ENCODE results near the gene MAGEB17.

Gene MAGEB17

GRCh38 chrX:16162391-16162790, 4.9 kb upstream of the MAGEB17 start:
- H3K36me3 ChIP-seq (replicated peaks) = no peaks in the 10 kb centered on the region
- no peak for DNase-seq
- no peak overlapping the region for H3K27ac ChIP-seq
- H3K4me3 ChIP-seq (ENCODE audit: low read depth, low read length) = no peak overlapping the region
- in situ Hi-C loops (cut with HindIII; ENCODE audit: low pct_ligation_motif_present, low sequenced_read_pairs) = no loop called here
- no peaks in the 10 kb centered on the region for H3K27me3 ChIP-seq (replicated peaks)
- TF ChIP-seq CTCF (IDR thresholded peaks at IDR 0.05; ENCODE audit: low read depth, low read length, missing control alignments) = no peak

- in situ Hi-C loops (cut with HindIII; ENCODE audit: low pct_ligation_motif_present, low sequenced_read_pairs) = no loop called here
- no peak overlapping the region for H3K4me3 ChIP-seq (ENCODE audit: low read depth, low read length)
- no peak for TF ChIP-seq CTCF (IDR thresholded peaks at IDR 0.05; ENCODE audit: low read depth, low read length, missing control alignments)
- DNase-seq = no peak
- H3K27me3 ChIP-seq (replicated peaks) = no peaks in the 10 kb centered on the region
- no peaks in the 10 kb centered on the region for H3K36me3 ChIP-seq (replicated peaks)
- H3K27ac ChIP-seq = no peak overlapping the region
Measured at GRCh38 chrX:16164748-16165147, 2.5 kb upstream of the MAGEB17 start.

- in situ Hi-C loops (cut with HindIII; ENCODE audit: low pct_ligation_motif_present, low sequenced_read_pairs) = no loop called here
- TF ChIP-seq CTCF (IDR thresholded peaks at IDR 0.05; ENCODE audit: low read depth, low read length, missing control alignments) = no peak
- no peak for DNase-seq
- Histone ChIP-seq H3K4me3 (ENCODE audit: low read depth, low read length) (no peak overlapping the region), H3K36me3 (replicated peaks) (no peaks in the 10 kb centered on the region), H3K27ac (no peak overlapping the region), H3K27me3 (replicated peaks) (no peaks in the 10 kb centered on the region)
Measured at GRCh38 chrX:16171039-16171438, 3.8 kb downstream of the MAGEB17 start.

GRCh38 chrX:16171944-16172343, 4.7 kb downstream of the MAGEB17 start:
- no peaks in the 10 kb centered on the region for H3K36me3 ChIP-seq (replicated peaks)
- in situ Hi-C loops (cut with HindIII; ENCODE audit: low pct_ligation_motif_present, low sequenced_read_pairs) = no loop called here

GRCh38 chrX:16172391-16172790, 5.1 kb downstream of the MAGEB17 start:
- Histone ChIP-seq H3K4me3 (ENCODE audit: low read depth, low read length) (no peak overlapping the region), H3K27me3 (replicated peaks) (no peaks in the 10 kb centered on the region), H3K36me3 (replicated peaks) (no peaks in the 10 kb centered on the region), H3K27ac (no peak overlapping the region)
- DNase-seq = no peak
- TF ChIP-seq CTCF (IDR thresholded peaks at IDR 0.05; ENCODE audit: low read depth, low read length, missing control alignments) = no peak
- in situ Hi-C loops (cut with HindIII; ENCODE audit: low pct_ligation_motif_present, low sequenced_read_pairs) = no loop called here

More at GRCh38 chrX:16171944-16172343, 4.7 kb downstream of the MAGEB17 start:
- no peak overlapping the region for H3K4me3 ChIP-seq (ENCODE audit: low read depth, low read length)
- no peak for TF ChIP-seq CTCF (IDR thresholded peaks at IDR 0.05; ENCODE audit: low read depth, low read length, missing control alignments)
- no peaks in the 10 kb centered on the region for H3K27me3 ChIP-seq (replicated peaks)
- DNase-seq = no peak
- H3K27ac ChIP-seq = no peak overlapping the region

GRCh38 chrX:16175329-16176061, 8.2 kb downstream of the MAGEB17 start:
- no peak for TF ChIP-seq CTCF (IDR thresholded peaks at IDR 0.05; ENCODE audit: low read depth, low read length, missing control alignments)
- in situ Hi-C loops (cut with HindIII; ENCODE audit: low pct_ligation_motif_present, low sequenced_read_pairs) = no loop called here
- H3K27ac ChIP-seq = no peak overlapping the region
- no peak overlapping the region for H3K4me3 ChIP-seq (ENCODE audit: low read depth, low read length)
- DNase-seq = no peak
- no peaks in the 10 kb centered on the region for H3K36me3 ChIP-seq (replicated peaks)
- no peaks in the 10 kb centered on the region for H3K27me3 ChIP-seq (replicated peaks)

All from brain microvascular endothelial cell (primary cell).